NCI-H2081 treated with DMSO at 0.1 percent for 48 hours (cell line): ENCODE measurements around the gene MAPKBP1.

Experiments
- DNase-seq: peaks from one replicate; lab custom pipeline; 2025; lab: John Stamatoyannopoulos, UW

MAPKBP1 gene

DNA sequence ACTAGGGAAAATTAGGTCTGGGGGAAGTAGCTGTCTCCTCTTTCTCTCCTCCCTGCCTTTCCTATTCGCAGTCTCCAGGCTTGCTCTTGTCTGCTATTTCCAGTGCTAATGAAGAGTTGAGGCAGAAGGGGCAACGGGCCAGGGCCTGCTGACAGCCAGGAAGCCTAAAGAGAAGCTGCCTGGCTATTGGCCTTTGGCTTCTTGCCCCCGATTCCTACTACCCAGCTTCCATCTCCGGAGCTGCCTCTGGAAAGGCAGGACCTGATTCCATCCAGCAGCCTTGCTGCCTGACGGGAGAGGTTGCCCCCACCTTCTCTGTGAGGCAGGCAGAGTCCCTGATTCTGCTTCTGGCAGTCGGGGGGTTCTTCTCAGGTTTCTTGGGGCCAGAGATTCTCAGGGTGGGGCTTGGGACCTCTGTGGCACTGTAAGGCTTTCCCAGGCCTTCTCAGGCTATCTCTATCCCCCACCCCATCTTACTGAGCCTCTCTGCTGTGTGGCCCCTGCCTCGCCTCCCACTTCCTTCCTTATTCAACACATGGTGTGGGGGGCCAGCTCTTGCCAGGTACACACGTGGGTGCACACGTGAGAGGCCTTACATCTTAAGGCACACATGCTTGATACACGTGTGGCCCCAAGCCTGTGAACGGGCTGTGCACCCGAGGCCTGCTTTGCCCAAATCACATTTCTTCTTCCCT lies 35.4 kb downstream of the MAPKBP1 start:
- DNase-seq, result no peak

GRCh38 chr15:41810651-41811431 lies 36.6 kb downstream of the MAPKBP1 start:
- DNase-seq, result no peak

- no peak for DNase-seq
Observed at GRCh38 chr15:41811432-41812195, 37.3 kb downstream of the MAPKBP1 start.

DNA sequence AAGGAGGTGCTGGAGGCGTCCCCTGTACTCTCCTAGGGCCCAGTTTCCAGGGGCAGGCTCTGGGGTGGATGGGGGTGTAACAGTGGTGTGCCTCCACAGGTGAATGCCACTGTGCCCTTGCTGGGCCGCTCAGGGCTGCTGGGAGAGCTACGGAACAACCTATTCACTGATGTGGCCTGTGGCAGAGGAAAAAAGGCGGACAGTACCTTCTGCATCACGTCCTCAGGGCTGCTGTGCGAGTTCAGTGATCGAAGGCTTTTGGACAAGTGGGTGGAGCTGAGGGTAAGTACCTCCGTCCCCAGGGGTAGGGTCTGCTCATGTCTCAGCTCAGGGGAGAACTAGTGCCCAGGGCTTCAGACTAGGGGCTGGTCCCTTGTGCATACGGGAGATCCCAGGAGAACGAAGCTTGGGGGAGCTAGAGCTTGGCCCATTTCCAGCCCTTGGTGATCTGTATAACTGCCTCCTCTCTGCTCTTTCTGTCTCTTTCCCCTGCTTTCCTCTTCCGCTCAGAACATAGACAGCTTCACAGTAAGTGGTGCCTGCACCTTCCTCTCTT lies 38.6 kb downstream of the MAPKBP1 start:
- no peak for DNase-seq

GRCh38 chr15:41813426-41813825 lies 39.1 kb downstream of the MAPKBP1 start:
- no peak for DNase-seq

DNA sequence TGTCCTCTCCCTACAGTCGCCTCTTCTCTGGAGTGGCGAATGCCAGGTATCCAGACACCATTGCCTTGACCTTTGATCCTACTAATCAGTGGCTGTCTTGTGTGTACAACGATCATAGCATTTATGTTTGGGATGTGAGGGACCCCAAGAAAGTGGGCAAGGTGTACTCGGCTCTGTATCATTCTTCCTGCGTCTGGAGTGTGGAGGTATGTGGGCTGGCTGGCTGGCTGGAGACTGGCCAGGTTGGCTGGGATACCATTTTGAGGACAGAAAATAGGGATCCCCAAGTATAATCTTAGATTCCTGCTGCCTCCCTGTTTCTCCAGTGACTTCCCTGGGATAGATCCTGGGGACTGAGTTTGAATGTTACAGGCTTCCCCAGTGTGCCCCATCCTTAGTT lies 40.2 kb downstream of the MAPKBP1 start:
- DNase-seq, result no peak

DNA sequence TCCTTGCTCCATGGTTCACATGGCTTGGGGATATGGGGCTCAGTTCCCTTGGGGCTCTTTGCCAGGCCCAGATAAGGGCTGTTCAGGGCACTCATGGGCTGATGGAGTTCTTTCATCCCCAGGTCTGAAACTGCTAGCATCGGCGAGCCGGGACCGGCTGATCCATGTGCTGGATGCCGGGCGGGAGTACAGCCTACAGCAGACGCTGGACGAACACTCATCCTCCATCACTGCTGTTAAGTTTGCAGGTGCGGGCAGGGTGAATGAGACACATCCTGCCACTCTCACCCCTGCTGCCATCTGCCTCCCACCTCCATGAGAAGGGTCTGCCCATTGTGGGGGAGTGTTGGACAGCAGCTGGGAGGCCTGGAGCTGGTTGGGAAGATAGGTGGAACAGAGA lies 42.5 kb downstream of the MAPKBP1 start:
- DNase-seq, result no peak

GRCh38 chr15:41817327-41817726 lies 43.0 kb downstream of the MAPKBP1 start:
- DNase-seq, result no peak

DNA sequence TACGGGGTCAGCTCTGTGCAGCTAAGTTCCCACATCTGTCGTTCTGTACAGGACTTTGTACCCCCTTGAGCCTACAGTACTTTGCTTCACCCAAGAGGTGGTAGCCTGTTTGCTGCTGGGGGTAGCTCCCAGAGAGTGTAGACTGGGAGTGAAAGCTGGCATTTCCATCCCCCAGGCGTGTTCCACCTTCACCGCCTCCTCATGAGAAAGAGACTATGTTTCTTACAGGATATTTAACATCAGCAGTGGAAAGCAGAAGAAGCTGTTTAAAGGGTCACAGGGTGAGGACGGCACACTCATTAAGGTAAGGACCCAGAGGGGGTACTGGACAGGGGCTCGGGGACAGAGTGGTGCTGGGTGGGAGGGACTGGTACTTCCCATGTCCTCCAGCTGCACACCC lies 43.5 kb downstream of the MAPKBP1 start:
- DNase-seq, result no peak

- no peak for DNase-seq
Observed at GRCh38 chr15:41819455-41820050, 45.3 kb downstream of the MAPKBP1 start.

DNA sequence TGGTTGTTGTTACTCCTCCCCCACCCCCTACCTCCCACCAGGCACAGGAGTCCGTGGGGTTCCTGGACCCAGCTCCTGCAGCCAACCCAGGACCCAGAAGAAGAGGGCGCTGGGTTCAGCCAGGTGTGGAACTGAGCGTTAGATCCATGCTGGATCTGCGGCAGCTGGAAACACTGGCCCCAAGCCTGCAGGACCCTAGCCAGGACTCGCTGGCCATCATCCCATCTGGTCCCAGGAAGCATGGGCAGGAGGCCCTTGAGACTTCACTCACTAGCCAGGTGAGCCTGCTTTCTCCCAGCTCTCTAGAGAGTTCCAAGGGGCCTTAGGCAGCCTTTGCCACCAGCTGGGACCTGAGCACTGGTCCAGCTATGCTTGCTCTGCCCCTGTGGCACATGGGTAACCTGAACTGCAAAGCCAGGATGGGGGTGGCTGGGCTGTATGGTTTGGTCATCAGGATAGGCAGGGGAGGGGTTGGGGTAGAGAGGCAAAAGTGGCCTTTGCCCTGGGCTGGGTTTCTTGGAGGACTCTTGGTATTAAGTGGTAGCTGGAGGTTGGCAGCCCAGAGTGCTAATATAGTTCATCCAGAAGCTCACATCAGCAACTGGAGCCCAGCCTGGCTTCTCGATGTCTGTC lies 46.6 kb downstream of the MAPKBP1 start:
- DNase-seq, result no peak

GRCh38 chr15:41821831-41822230 lies 47.5 kb downstream of the MAPKBP1 start:
- no peak for DNase-seq

GRCh38 chr15:41822471-41822870 lies 48.2 kb downstream of the MAPKBP1 start:
- no peak for DNase-seq

GRCh38 chr15:41822957-41823356 lies 48.7 kb downstream of the MAPKBP1 start:
- DNase-seq, result no peak

DNA sequence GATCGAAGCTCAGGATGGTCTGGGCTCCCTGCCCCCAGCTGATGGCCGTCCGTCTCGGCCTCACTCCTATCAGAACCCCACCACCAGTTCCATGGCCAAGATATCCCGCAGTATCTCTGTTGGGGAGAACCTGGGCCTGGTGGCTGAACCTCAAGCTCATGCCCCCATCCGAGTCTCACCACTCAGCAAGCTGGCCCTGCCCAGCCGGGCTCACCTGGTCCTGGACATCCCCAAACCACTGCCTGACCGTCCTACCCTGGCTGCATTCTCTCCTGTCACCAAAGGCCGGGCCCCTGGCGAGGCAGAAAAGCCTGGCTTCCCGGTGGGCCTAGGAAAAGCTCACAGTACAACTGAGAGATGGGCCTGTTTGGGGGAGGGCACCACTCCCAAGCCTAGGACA lies 49.2 kb downstream of the MAPKBP1 start:
- no peak for DNase-seq

- DNase-seq, result no peak
Observed at GRCh38 chr15:41824062-41824745, 49.9 kb downstream of the MAPKBP1 start.

- DNase-seq, result no peak
Observed at GRCh38 chr15:41825145-41825544, 50.9 kb downstream of the MAPKBP1 start.

GRCh38 chr15:41825572-41826535 lies 51.6 kb downstream of the MAPKBP1 start:
- no peak for DNase-seq

DNA sequence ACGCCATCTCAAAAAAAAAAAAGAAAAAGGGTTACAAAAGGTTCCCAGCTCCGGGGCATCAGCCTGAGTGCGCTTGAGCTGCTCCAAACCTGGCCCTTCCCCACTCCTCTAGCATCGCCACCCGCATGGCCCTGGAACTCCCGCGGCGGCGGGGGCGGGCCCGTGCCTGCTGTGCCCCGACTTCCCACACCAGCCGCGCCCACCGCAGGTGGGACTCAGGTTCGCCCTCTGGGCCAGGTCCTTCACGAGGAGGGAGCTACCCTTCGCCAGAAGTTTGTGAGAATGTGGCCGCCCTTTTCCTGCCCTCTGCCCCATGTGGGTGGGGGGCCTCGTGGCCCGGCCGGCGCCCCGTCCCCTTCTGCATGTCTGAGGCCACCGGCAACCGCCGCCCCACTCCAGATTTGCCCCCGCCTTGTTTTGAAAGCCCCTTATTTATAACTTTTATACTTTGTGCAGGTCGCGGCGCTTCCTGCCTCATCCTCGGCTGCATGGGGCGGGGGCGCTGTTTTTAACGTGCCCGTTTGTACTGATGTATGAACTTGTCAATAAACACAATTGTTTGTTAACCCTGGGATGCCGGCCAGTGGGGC lies 53.1 kb downstream of the MAPKBP1 start:
- DNase-seq, result no peak
